ENCODE data around the gene DNAJC4. TPM values are rescaled to one million over a fixed set of nuclear protein-coding genes. Genes with fewer than 3 reads are reported as not detected.
A peak's percentile ranks its signal among the peaks of the same experiment; 100 is the strongest.

DNAJC4 gene
- total RNA-seq, 1 experiment from 2014 or later: 24.2 TPM

DNA sequence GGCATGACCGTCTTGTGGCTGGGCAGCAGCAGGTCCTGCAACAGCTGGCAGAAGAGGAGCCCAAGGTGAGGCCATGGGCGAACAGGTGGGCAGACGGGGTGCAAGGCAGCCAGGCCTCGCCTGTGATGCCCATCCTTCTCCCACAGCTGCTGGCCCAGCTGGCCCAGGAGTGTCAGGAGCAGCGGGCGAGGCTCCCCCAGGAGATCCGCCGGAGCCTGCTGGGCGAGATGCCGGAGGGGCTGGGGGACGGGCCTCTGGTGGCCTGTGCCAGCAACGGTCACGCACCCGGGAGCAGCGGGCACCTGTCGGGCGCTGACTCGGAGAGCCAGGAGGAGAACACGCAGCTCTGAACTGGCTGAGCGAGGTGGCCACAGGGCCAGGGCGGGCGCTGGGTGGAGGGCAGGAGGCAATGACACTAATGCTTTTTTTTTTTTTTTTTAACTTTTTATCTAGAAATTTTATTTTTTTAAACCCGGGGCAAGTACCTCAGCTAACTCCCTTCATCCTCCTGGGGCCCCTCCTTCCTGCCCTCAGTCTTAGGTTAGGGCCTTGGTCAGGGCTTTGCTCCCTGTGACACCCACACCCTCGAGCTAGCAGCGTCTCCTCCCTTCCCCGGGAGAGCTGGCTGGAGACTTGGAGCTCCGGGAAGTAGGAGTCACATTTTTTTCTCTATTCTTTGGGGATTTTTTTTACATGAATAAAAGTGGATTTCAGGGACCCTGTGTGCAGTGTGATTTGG is 37.0 kb downstream of the DNAJC4 start:
- Histone ChIP-seq H2AFZ (ENCODE audit: low read length) (no peak overlapping the region), H3K79me2 (ENCODE audit: insufficient read depth, low read length) (no peaks in the 10 kb centered on the region), H3K14ac (ENCODE audit: insufficient read depth, low read length) (no peak overlapping the region), H2BK5ac (ENCODE audit: insufficient read length, low read length) (no peak overlapping the region), H3K79me1 (ENCODE audit: insufficient read depth, low read depth, low read length, poor library complexity, severe bottlenecking) (no peaks in the 10 kb centered on the region), H2BK15ac (ENCODE audit: low read depth, low read length) (no peak overlapping the region), H3K4ac (ENCODE audit: low read depth, low read length) (no peak overlapping the region), H2BK12ac (ENCODE audit: insufficient read length, low read depth, low read length) (no peak overlapping the region), H4K5ac (ENCODE audit: insufficient read length, low read depth, low read length) (no peak overlapping the region), H4K8ac (replicated peaks; ENCODE audit: insufficient read length, low read depth, low read length) (no peak overlapping the region), H3K23ac (ENCODE audit: insufficient read length, low read depth, low read length) (no peak overlapping the region), H2AK5ac (ENCODE audit: insufficient read length, low read length) (no peak overlapping the region), H3T11ph (ENCODE audit: low read length) (no peak overlapping the region), H3K23me2 (ENCODE audit: insufficient read length, low read depth, low read length, poor library complexity, severe bottlenecking) (peaks cover 15% of the 10 kb centered on the region), H2BK120ac (ENCODE audit: low read depth, low read length, poor library complexity, severe bottlenecking) (no peak overlapping the region), H3K9ac (ENCODE audit: extremely low read depth, insufficient read length, low read length) (no peak overlapping the region), H3K4me1 (ENCODE audit: insufficient read depth, low read length) (no peaks in the 10 kb centered on the region), H3K4me2 (ENCODE audit: insufficient read depth, insufficient read length, low read length) (no peak overlapping the region), H4K91ac (ENCODE audit: insufficient read length, low read depth, low read length) (no peak overlapping the region), H3K56ac (ENCODE audit: insufficient read length, low read depth, low read length) (no peak overlapping the region), H3K18ac (ENCODE audit: insufficient read length, low read depth, low read length) (no peak overlapping the region), H3K9me3 (ENCODE audit: control insufficient read depth, low read depth, low read length) (no peaks in the 10 kb centered on the region), H2BK20ac (ENCODE audit: low read depth, low read length, poor library complexity, severe bottlenecking) (no peak overlapping the region), H3K27ac (ENCODE audit: insufficient read length, low read depth, low read length) (no peak overlapping the region), H4K20me1 (ENCODE audit: control insufficient read depth, insufficient read depth, insufficient read length) (no peaks in the 10 kb centered on the region), H3K27me3 (ENCODE audit: insufficient read depth, low read length) (no peaks in the 10 kb centered on the region)
- Mint-ChIP-seq H3K4me1 (peaks cover 16 to 26% of the 10 kb centered on the region in 2 experiments), H3K9me3 (no peaks in the 10 kb centered on the region), H3K27me3 (ENCODE audit: low read depth) (no peaks in the 10 kb centered on the region; the same call in 1 of the 2 replicates), H3K4me3 (peak overlapping the region in 1 of 2 experiments; percentile 64; a peak in 2 of 5 replicates), H3K27ac (peak overlapping the region in 2 of 3 experiments; percentile 18 to 65; a peak in 1 of 7 replicates), H3K36me3 (ENCODE audit: insufficient read depth in 1 of 3, low read depth in 3 of 3) (peaks cover 21 to 53% (median 39%) of the 10 kb centered on the region in 3 experiments)
- no CpG with 5 or more reads among the region's 27 CpGs for WGBS (ENCODE audit: extremely low coverage, insufficient read length, low lambda C conversion rate)
- DNase-seq: no peak
- no peak for TF ChIP-seq CTCF (conservative IDR thresholded peaks at IDR 0.05)

Measured in H9 (cell line).